Adrenal gland (tissue), 5 donors: Measurements from ENCODE around the gene RUVBL1.

Experiments used
- POLR2A ChIP-seq, 2 donors: fragments of 450-650 bp; IDR thresholded peaks; one replicate each; pipeline ENCODE4 v1.6.1; 2017; ENCODE audit warnings: antibody characterized with exemption in 2 of 2, mild to moderate bottlenecking in 2 of 2, moderate library complexity in 1 of 2
- TF ChIP-seq, protein P1 (sequence below), 6 experiments: fragments of 450-650 bp in 4 of 6; fragments of 200-600 bp in 2 of 6; sonication (generic) in 1 of 6; IDR thresholded peaks; 1 replicate in 5 of 6; 2 replicates in 1 of 6; pipeline versions ENCODE4 v1.5.1 to v1.8.0; 2016 to 2021; ENCODE audit warnings: antibody characterized with exemption in 6 of 6, mild to moderate bottlenecking in 2 of 6, moderate library complexity in 1 of 6
- donor health status: DM: no; HTN: no; CAD: no.

DNA sequence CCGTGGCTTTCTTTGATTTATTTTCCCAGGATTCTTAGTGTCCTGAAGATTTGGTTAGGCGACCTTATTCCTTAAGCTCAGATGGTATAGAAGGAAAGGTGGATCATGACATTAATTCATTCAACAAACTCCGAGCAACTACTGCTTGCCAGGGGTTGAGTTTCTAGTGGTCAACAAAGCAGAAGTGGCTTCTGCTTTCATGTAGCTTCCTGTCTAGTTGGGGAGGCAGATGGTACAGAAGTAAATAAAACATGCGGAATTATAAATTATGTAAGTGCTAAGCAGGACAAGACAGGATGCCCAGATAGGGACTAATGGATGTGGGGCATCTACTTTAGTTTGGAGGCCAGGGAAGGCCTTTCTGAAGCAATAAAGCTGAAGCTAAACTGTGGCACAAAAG, 45.2 kb upstream of the RUVBL1 start:
- TF ChIP-seq, protein P1, sequence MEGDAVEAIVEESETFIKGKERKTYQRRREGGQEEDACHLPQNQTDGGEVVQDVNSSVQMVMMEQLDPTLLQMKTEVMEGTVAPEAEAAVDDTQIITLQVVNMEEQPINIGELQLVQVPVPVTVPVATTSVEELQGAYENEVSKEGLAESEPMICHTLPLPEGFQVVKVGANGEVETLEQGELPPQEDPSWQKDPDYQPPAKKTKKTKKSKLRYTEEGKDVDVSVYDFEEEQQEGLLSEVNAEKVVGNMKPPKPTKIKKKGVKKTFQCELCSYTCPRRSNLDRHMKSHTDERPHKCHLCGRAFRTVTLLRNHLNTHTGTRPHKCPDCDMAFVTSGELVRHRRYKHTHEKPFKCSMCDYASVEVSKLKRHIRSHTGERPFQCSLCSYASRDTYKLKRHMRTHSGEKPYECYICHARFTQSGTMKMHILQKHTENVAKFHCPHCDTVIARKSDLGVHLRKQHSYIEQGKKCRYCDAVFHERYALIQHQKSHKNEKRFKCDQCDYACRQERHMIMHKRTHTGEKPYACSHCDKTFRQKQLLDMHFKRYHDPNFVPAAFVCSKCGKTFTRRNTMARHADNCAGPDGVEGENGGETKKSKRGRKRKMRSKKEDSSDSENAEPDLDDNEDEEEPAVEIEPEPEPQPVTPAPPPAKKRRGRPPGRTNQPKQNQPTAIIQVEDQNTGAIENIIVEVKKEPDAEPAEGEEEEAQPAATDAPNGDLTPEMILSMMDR (IDR thresholded peaks at IDR 0.05), result no peak
- no peak for TF ChIP-seq POLR2A (IDR thresholded peaks at IDR 0.05)
